GM23338 (cell line): ENCODE measurements around the gene ZNF692. TPM values are rescaled to one million over a fixed set of nuclear protein-coding genes. Genes with fewer than 3 reads are reported as not detected.

ENCODE experiments used
- ATAC-seq: fragments of 200-7000 bp; cut with Tn5 transposase; 3 replicates; pipeline ENCODE4 v1.9.1; 2020
- DNase-seq: peaks from one replicate; pipeline ENCODE4 v3.0.0-alpha.2; 2015; ENCODE audit warnings: low spot score
- H2AFZ ChIP-seq: fragments of 200-600 bp; sonication (generic); 2 replicates; pipeline ENCODE4 v1.8.0; 2016; ENCODE audit warnings: antibody characterized with exemption, mild to moderate bottlenecking, moderate library complexity
- H3F3A ChIP-seq: fragments of 200-600 bp; sonication (generic); replicated peaks from 2 replicates; pipeline ENCODE4 v1.8.0; 2017; ENCODE audit warnings: antibody characterized with exemption, mixed run types, low read depth
- H3K27ac ChIP-seq: fragments of 200-600 bp; sonication (generic); 2 replicates; pipeline ENCODE4 v1.6.1; 2016; ENCODE audit warnings: low read depth
- H3K27me3 ChIP-seq: fragments of 200-600 bp; sonication (generic); 2 replicates; pipeline ENCODE4 v1.8.0; 2016; ENCODE audit warnings: mild to moderate bottlenecking, mixed run types, moderate library complexity; ENCODE audit not compliant: insufficient read depth
- H3K36me3 ChIP-seq: fragments of 200-600 bp; sonication (generic); 2 replicates; pipeline ENCODE4 v1.8.0; 2016; ENCODE audit warnings: mild to moderate bottlenecking; ENCODE audit not compliant: insufficient read depth
- H3K4me1 ChIP-seq: fragments of 200-600 bp; sonication (generic); 2 replicates; pipeline ENCODE4 v1.8.0; 2016; ENCODE audit warnings: mild to moderate bottlenecking, moderate library complexity; ENCODE audit not compliant: insufficient read depth
- H3K4me2 ChIP-seq: fragments of 200-600 bp; sonication (generic); 2 replicates; pipeline ENCODE4 v1.7.1; 2017; ENCODE audit warnings: mixed run types
- H3K4me3 ChIP-seq: fragments of 200-600 bp; sonication (generic); 2 replicates; pipeline ENCODE4 v1.6.1; 2016; ENCODE audit warnings: mixed run types
- H3K79me2 ChIP-seq: fragments of 200-600 bp; sonication (generic); replicated peaks from 2 replicates; pipeline ENCODE4 v1.8.0; 2017; ENCODE audit warnings: mild to moderate bottlenecking; ENCODE audit not compliant: insufficient read depth
- H3K9me2 ChIP-seq: fragments of 200-600 bp; sonication (generic); 2 replicates; pipeline ENCODE4 v1.8.0; 2017; ENCODE audit not compliant: insufficient read depth
- H4K20me1 ChIP-seq: fragments of 200-600 bp; sonication (generic); replicated peaks from 2 replicates; pipeline ENCODE4 v1.8.0; 2017; ENCODE audit warnings: mild to moderate bottlenecking; ENCODE audit not compliant: insufficient read depth
- H3K27ac Mint-ChIP-seq: 2 replicates; pipeline ENCODE4 v1.8.0; 2020; ENCODE audit warnings: inconsistent platforms, mild to moderate bottlenecking, moderate library complexity, mixed read lengths
- H3K27me3 Mint-ChIP-seq: 3 replicates; pipeline ENCODE4 v1.8.0; 2022; ENCODE audit warnings: low read depth, mild to moderate bottlenecking, moderate library complexity, mixed read lengths, inconsistent platforms; ENCODE audit not compliant: insufficient read depth, poor library complexity
- H3K36me3 Mint-ChIP-seq: 3 replicates; pipeline ENCODE4 v1.8.0; 2021; ENCODE audit warnings: low read depth, mild to moderate bottlenecking, inconsistent platforms, moderate library complexity, mixed read lengths
- H3K4me1 Mint-ChIP-seq: 3 replicates; pipeline ENCODE4 v1.8.0; 2020; ENCODE audit warnings: mild to moderate bottlenecking, inconsistent platforms, mixed read lengths
- H3K4me3 Mint-ChIP-seq: 3 replicates; pipeline ENCODE4 v1.8.0; 2021; ENCODE audit warnings: moderate library complexity, mild to moderate bottlenecking, inconsistent platforms, mixed read lengths
- H3K9me3 Mint-ChIP-seq: 3 replicates; pipeline ENCODE4 v1.8.0; 2020; ENCODE audit warnings: moderate library complexity, mild to moderate bottlenecking, inconsistent platforms, mixed read lengths
- CREB1 ChIP-seq: fragments of 250-450 bp; sonication (Bioruptor Pico); IDR thresholded peaks from 2 replicates; pipeline ENCODE4 v1.5.0; 2020; ENCODE audit warnings: low read depth, mild to moderate bottlenecking, moderate library complexity
- ETS1 ChIP-seq: IDR thresholded peaks from 2 replicates; pipeline ENCODE4 v1.6.1; 2016; ENCODE audit warnings: antibody characterized with exemption
- EZH2 ChIP-seq: fragments of 200-600 bp; sonication (generic); IDR thresholded peaks from one replicate; pipeline ENCODE4 v1.8.0; 2017; ENCODE audit warnings: antibody characterized with exemption, mild to moderate bottlenecking, low read depth; ENCODE audit not compliant: unreplicated experiment
- EZH2phosphoT487 ChIP-seq: fragments of 200-600 bp; sonication (generic); IDR thresholded peaks from one replicate; pipeline ENCODE4 v1.8.1; 2018; ENCODE audit warnings: antibody characterized with exemption; ENCODE audit not compliant: unreplicated experiment
- JUNB ChIP-seq: IDR thresholded peaks from one replicate; pipeline ENCODE4 v1.6.1; 2016; ENCODE audit warnings: antibody characterized with exemption; ENCODE audit not compliant: unreplicated experiment
- REST ChIP-seq: IDR thresholded peaks from one replicate; pipeline ENCODE4 v1.6.1; 2018; ENCODE audit warnings: antibody characterized with exemption; ENCODE audit not compliant: unreplicated experiment
- ZNF114 ChIP-seq: fragments of 250-450 bp; sonication (Bioruptor Pico); IDR thresholded peaks from 2 replicates; pipeline ENCODE4 v1.5.0; 2020; ENCODE audit warnings: mild to moderate bottlenecking, moderate library complexity
- ZNF331 ChIP-seq: fragments of 250-450 bp; sonication (Bioruptor Pico); IDR thresholded peaks from 2 replicates; pipeline ENCODE4 v1.5.0; 2020; ENCODE audit warnings: low read depth, mild to moderate bottlenecking, moderate library complexity
- ZNF462 ChIP-seq: fragments of 250-450 bp; sonication (Bioruptor Pico); IDR thresholded peaks from 2 replicates; pipeline ENCODE4 v1.5.0; 2020; ENCODE audit warnings: mild to moderate bottlenecking, moderate library complexity
- polyA plus RNA-seq: library from polyadenylated mRNA; unstranded; fragments of >200 nt; fragmentation: Nextera tagmentation; extraction: Ambion mirVana; gene quantifications from 2 replicates; pipeline ENCODE4 v1.2.1, GENCODE V29; 2016
- total RNA-seq: library from RNA; depleted of rRNA; stranded (reverse); fragments of >200 nt; shearing (Covaris generic); gene quantifications from 2 replicates; pipeline ENCODE4 v1.2.3, GENCODE V29; 2014

The ZNF692 gene
- total and polyA plus RNA-seq, 2 experiments from 2014 or later = 41.2 to 57.1 TPM

- no peak overlapping the region for H3K4me2 ChIP-seq
- no peaks in the 10 kb centered on the region for H3K36me3 ChIP-seq
- Mint-ChIP-seq H3K9me3 (no peaks in the 10 kb centered on the region), H3K4me3 (no peak overlapping the region), H3K27me3 (peaks cover 8% of the 10 kb centered on the region), H3K27ac (no peak overlapping the region), H3K4me1 (peaks cover 37% of the 10 kb centered on the region), H3K36me3 (peaks cover 36% of the 10 kb centered on the region)
- H3K4me3 ChIP-seq = no peak overlapping the region
- DNase-seq = no peak
- TF ChIP-seq REST (no peak), JUNB (no peak), ZNF331 (CRISPR knock-in tag) (no peak), EZH2phosphoT487 (no peak), EZH2 (no peak)
- no peaks in the 10 kb centered on the region for H3K27me3 ChIP-seq
- no peaks in the 10 kb centered on the region for H3F3A ChIP-seq
- no peak overlapping the region for H2AFZ ChIP-seq
- peaks cover 8% of the 10 kb centered on the region; the same call in 1 of the 2 replicates for H4K20me1 ChIP-seq
- H3K27ac ChIP-seq = no peak overlapping the region
- H3K79me2 ChIP-seq = peaks cover 57% of the 10 kb centered on the region
- no peaks in the 10 kb centered on the region for H3K9me2 ChIP-seq
- no peak for ATAC-seq
- H3K4me1 ChIP-seq = peaks cover 10% of the 10 kb centered on the region
These were observed 36.5 kb downstream of the ZNF692 start for GRCh38 chr1:248822148-248823032.

- Mint-ChIP-seq H3K4me1 (peaks cover 33% of the 10 kb centered on the region), H3K4me3 (no peak overlapping the region), H3K9me3 (no peaks in the 10 kb centered on the region), H3K36me3 (peaks cover 40% of the 10 kb centered on the region), H3K27ac (no peak overlapping the region), H3K27me3 (peaks cover 8% of the 10 kb centered on the region)
- Histone ChIP-seq H3K4me1 (peaks cover 7% of the 10 kb centered on the region; the same call in 1 of the 2 replicates), H3K27me3 (no peaks in the 10 kb centered on the region), H3F3A (no peaks in the 10 kb centered on the region), H3K4me2 (no peak overlapping the region), H3K27ac (no peak overlapping the region), H3K9me2 (no peaks in the 10 kb centered on the region), H3K79me2 (peaks cover 57% of the 10 kb centered on the region), H3K4me3 (no peak overlapping the region), H2AFZ (no peak overlapping the region), H4K20me1 (peaks cover 8% of the 10 kb centered on the region; the same call in 1 of the 2 replicates), H3K36me3 (no peaks in the 10 kb centered on the region)
- DNase-seq = no peak
- no peak for ATAC-seq
- TF ChIP-seq ZNF331 (CRISPR knock-in tag) = no peak
- TF ChIP-seq ZNF462 (CRISPR knock-in tag) = no peak
- TF ChIP-seq ETS1 = no peak
- TF ChIP-seq CREB1 (CRISPR knock-in tag) = no peak
- TF ChIP-seq JUNB = no peak
- TF ChIP-seq EZH2phosphoT487 = no peak
- no peak for TF ChIP-seq ZNF114 (CRISPR knock-in tag)
These were observed 37.2 kb downstream of the ZNF692 start for GRCh38 chr1:248821641-248822040.
